SK-N-SH (cell line): ENCODE measurements around the gene CENPV. TPM values are rescaled to one million over a fixed set of nuclear protein-coding genes. Genes with fewer than 3 reads are reported as not detected.

ENCODE experiments used
- CTCF ChIA-PET: fragments of 300-600, 350-600 bp; formaldehyde crosslinking; extraction: SDS; loops from one replicate; lab custom pipeline; 2021; lab: Yijun Ruan, JAX
- POLR2A ChIA-PET: fragments of 350-600 bp; sonication (Branson Sonifier 250); formaldehyde crosslinking; extraction: SDS; loops from one replicate; lab custom pipeline; 2020; ENCODE audit warnings: antibody characterized with exemption, inconsistent platforms; lab: Yijun Ruan, JAX
- DNase-seq: peaks from one replicate; pipeline ENCODE4 v3.0.0; 2012
- H2AFZ ChIP-seq: fragments of 200-600 bp; sonication (generic); 2 replicates; pipeline ENCODE4 v1.8.1; 2016; ENCODE audit warnings: antibody characterized with exemption, mild to moderate bottlenecking, low read depth
- H3F3A ChIP-seq: fragments of 200-600 bp; sonication (generic); replicated peaks from 2 replicates; pipeline ENCODE3; 2016; ENCODE audit warnings: antibody characterized with exemption, mild to moderate bottlenecking; ENCODE audit not compliant: insufficient read depth
- H3K27ac ChIP-seq, 2 experiments: fragments of 200-500 bp in 1 of 2; fragments of 200-600 bp in 1 of 2; sonication (Bioruptor generic) in 1 of 2; sonication (generic), shearing (Covaris generic) in 1 of 2; 2 replicates each; pipeline versions ENCODE4 v1.5.1 to v1.6.1; 2014 to 2016; ENCODE audit warnings: low read depth in 2 of 2, inconsistent platforms in 1 of 2, low read length in 1 of 2, mild to moderate bottlenecking in 1 of 2, mixed read lengths in 1 of 2
- H3K27me3 ChIP-seq: fragments of 200-600 bp; sonication (generic), shearing (Covaris generic); 2 replicates; pipeline ENCODE4 v1.6.1; 2016; ENCODE audit warnings: mixed run types; ENCODE audit not compliant: insufficient read depth
- H3K36me3 ChIP-seq, 2 experiments: fragments of 200-500 bp in 1 of 2; fragments of 200-600 bp in 1 of 2; sonication (Bioruptor generic) in 1 of 2; sonication (generic) in 1 of 2; replicated peaks in 1 of 2; 2 replicates each; pipeline versions ENCODE3 to v1.5.1; 2014 to 2016; ENCODE audit warnings: low read length in 1 of 2, mild to moderate bottlenecking in 1 of 2; ENCODE audit not compliant: insufficient read depth in 2 of 2, control insufficient read depth in 1 of 2
- H3K4me1 ChIP-seq, 2 experiments: fragments of 200-500 bp in 1 of 2; fragments of 200-600 bp in 1 of 2; sonication (Bioruptor generic) in 1 of 2; sonication (generic), shearing (Covaris generic) in 1 of 2; 2 replicates each; pipeline versions ENCODE4 v1.5.1 to v1.6.1; 2014 to 2016; ENCODE audit warnings: low read depth in 1 of 2, low read length in 1 of 2, mixed run types in 1 of 2; ENCODE audit not compliant: insufficient read depth in 2 of 2, control insufficient read depth in 1 of 2
- H3K4me2 ChIP-seq: fragments of 200-600 bp; sonication (generic), shearing (Covaris generic); 2 replicates; pipeline ENCODE4 v1.6.1; 2017; ENCODE audit warnings: mixed run types
- H3K4me3 ChIP-seq, 2 experiments: fragments of 200-500 bp in 1 of 2; fragments of 200-600 bp in 1 of 2; sonication (Bioruptor generic) in 1 of 2; sonication (generic), shearing (Covaris generic) in 1 of 2; 2 replicates each; pipeline versions ENCODE4 v1.5.1 to v1.8.1; 2014 to 2016; ENCODE audit warnings: low read depth in 2 of 2, inconsistent platforms in 1 of 2, low read length in 1 of 2, mild to moderate bottlenecking in 1 of 2, mixed read lengths in 1 of 2, moderate library complexity in 1 of 2
- H3K79me2 ChIP-seq: fragments of 200-600 bp; sonication (generic); 2 replicates; pipeline ENCODE4 v1.8.1; 2017; ENCODE audit warnings: mild to moderate bottlenecking; ENCODE audit not compliant: insufficient read depth
- H3K9ac ChIP-seq: fragments of 200-600 bp; sonication (generic); 2 replicates; pipeline ENCODE4 v1.6.1; 2017; ENCODE audit warnings: mixed run types
- H3K9me2 ChIP-seq: fragments of 200-600 bp; sonication (generic); 2 replicates; pipeline ENCODE4 v1.6.1; 2017; ENCODE audit warnings: mixed run types
- H3K9me3 ChIP-seq: fragments of 200-600 bp; sonication (generic); 2 replicates; pipeline ENCODE4 v1.6.1; 2017; ENCODE audit warnings: mixed run types, mild to moderate bottlenecking, moderate library complexity
- H4K20me1 ChIP-seq: fragments of 200-600 bp; sonication (generic); 2 replicates; pipeline ENCODE4 v1.6.1; 2017; ENCODE audit warnings: mild to moderate bottlenecking, mixed run types; ENCODE audit not compliant: insufficient read depth
- CHD2 ChIP-seq: fragments of 150-350 bp; IDR thresholded peaks from 2 replicates; pipeline ENCODE4 v1.6.1; 2018; ENCODE audit warnings: low read length; ENCODE audit not compliant: partially characterized antibody
- FOSL2 ChIP-seq: IDR thresholded peaks from 2 replicates; pipeline ENCODE4 v1.4.0; 2012; ENCODE audit warnings: low read depth, mild to moderate bottlenecking, moderate library complexity, borderline replicate concordance
- FOXJ3 ChIP-seq: sonication (generic); formaldehyde crosslinking; IDR thresholded peaks from 2 replicates; pipeline ENCODE4 v1.5.1; 2020; ENCODE audit warnings: mild to moderate bottlenecking, missing genetic modification reagents
- FOXM1 ChIP-seq: IDR thresholded peaks from 2 replicates; pipeline ENCODE4 v1.4.0; 2012; ENCODE audit warnings: low read depth, mild to moderate bottlenecking
- GATA2 ChIP-seq: sonication (generic); formaldehyde crosslinking; IDR thresholded peaks from 2 replicates; pipeline ENCODE4 v1.5.0; 2020; ENCODE audit warnings: mild to moderate bottlenecking, missing genetic modification reagents
- JUND ChIP-seq: IDR thresholded peaks from 2 replicates; pipeline ENCODE4 v1.4.0; 2012
- MXI1 ChIP-seq: IDR thresholded peaks from 2 replicates; pipeline ENCODE4 v1.6.1; 2012; ENCODE audit warnings: mild to moderate bottlenecking, low read depth, low read length, improper control_type of control experiment
- RAD21 ChIP-seq: IDR thresholded peaks from 2 replicates; pipeline ENCODE4 v1.6.1; 2012; ENCODE audit warnings: mild to moderate bottlenecking, low read length
- RXRA ChIP-seq: IDR thresholded peaks from 2 replicates; pipeline ENCODE4 v1.4.0; 2012; ENCODE audit warnings: low read depth, mild to moderate bottlenecking, borderline replicate concordance
- TAF1 ChIP-seq: IDR thresholded peaks from 2 replicates; pipeline ENCODE4 v1.6.1; 2012; ENCODE audit warnings: low read depth, mild to moderate bottlenecking, low read length, moderate library complexity, borderline replicate concordance
- YY1 ChIP-seq: IDR thresholded peaks from 2 replicates; pipeline ENCODE4 v1.4.0; 2012; ENCODE audit warnings: low read depth, mild to moderate bottlenecking
- WGBS: methylation state at CpG from one replicate; pipeline ENCODE4 v1.1.6; 2017; ENCODE audit warnings: low lambda C conversion rate; 5-methylcytosine and 5-hydroxymethylcytosine counted together
- polyA plus RNA-seq, 3 experiments: library from polyadenylated mRNA; depleted of rRNA; stranded (reverse); fragments of >200 nt; gene quantifications; 2 replicates each; pipeline ENCODE4 v1.2.3, GENCODE V29; 2012
- TF ChIP-seq, protein P1 (sequence below): IDR thresholded peaks from 2 replicates; pipeline ENCODE4; 2012
- TF ChIP-seq, protein P2 (sequence below): fragments of 200-600 bp; sonication (generic); IDR thresholded peaks from 2 replicates; pipeline ENCODE4 v1.6.1; 2017; ENCODE audit warnings: antibody characterized with exemption, mild to moderate bottlenecking, moderate library complexity
- TF ChIP-seq, protein P3 (sequence below): IDR thresholded peaks from 2 replicates; pipeline ENCODE4 v1.4.0; 2012; ENCODE audit warnings: low read depth, borderline replicate concordance
- TF ChIP-seq, protein P4 (sequence below): fragments of 150-350 bp; IDR thresholded peaks from 2 replicates; pipeline ENCODE4 v1.6.1; 2016; ENCODE audit warnings: mild to moderate bottlenecking, low read depth, low read length
- TF ChIP-seq, protein P5 (sequence below): IDR thresholded peaks from 2 replicates; pipeline ENCODE4 v1.4.0; 2012; ENCODE audit warnings: low read depth
- TF ChIP-seq, protein P6 (sequence below): fragments of 150-350 bp; IDR thresholded peaks from 2 replicates; pipeline ENCODE4 v1.6.1; 2017; ENCODE audit warnings: antibody characterized with exemption, low read length, low read depth, borderline replicate concordance

Gene CENPV
- polyA plus RNA-seq, 1 of the 3 experiments (the other 2 are of a cell fraction): 92.3 TPM

DNA sequence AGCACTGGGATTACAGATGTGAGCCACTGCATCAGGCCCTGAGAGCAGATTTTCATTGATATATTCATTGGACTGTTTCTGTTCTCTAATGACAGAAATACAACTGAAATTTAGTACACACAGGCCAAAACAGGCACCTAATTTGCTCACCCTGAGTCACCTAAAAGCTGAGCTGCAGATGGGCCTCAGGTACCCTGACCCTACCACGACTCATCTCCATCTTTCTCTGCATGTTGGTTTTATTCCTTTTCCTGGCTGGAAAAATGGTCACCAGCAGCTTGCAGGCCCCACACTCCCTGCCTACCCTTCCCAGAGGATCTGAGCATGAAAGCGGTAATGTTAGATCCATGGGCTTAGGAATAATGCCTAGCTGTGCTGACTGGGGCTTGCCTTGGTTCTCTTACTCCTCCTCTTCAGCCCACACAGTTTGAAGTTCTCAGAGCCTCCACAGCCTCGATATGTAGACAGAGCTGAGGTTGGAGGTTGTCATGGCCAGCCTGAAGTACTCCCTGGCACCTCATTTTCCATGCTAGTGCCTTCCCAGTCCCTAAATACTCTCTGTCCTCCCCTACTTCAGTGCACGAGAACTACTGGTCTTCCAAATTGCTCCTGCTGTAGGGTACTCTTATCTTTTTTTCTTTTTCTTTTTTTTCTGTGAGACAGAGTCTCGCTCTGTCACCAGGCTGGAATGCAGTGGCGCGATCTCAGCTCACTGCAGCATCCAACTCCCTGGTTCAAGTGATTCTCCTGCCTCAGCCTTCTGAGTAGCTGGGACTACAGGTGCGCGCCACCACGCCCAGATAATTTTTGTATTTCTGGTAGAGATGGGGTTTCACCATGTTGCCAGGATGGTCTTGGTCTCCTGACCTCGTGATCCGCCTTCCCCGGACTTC is 51.1 kb downstream of the CENPV start:
- H3K4me3 ChIP-seq: no peak overlapping the region
- H3K9me2 ChIP-seq: no peaks in the 10 kb centered on the region
- ChIA-PET CTCF (no interaction called here), POLR2A (no interaction called here)
- no peak overlapping the region for H3K9ac ChIP-seq
- no peaks in the 10 kb centered on the region for H3K79me2 ChIP-seq
- H3F3A ChIP-seq: no peaks in the 10 kb centered on the region
- H3K4me1 ChIP-seq: no peaks in the 10 kb centered on the region; a peak in 1 of 4 replicates
- H3K27me3 ChIP-seq: no peaks in the 10 kb centered on the region
- no peaks in the 10 kb centered on the region for H4K20me1 ChIP-seq
- no peak overlapping the region for H3K4me2 ChIP-seq
- H3K36me3 ChIP-seq: no peaks in the 10 kb centered on the region
- no peaks in the 10 kb centered on the region for H3K9me3 ChIP-seq
- peak overlapping the region in 1 of 2 experiments; percentile 9; a peak in 1 of 4 replicates for H3K27ac ChIP-seq
- WGBS: 93% methylated on average over 13 of the region's 13 CpGs
- no peak overlapping the region for H2AFZ ChIP-seq
- DNase-seq: no peak
- TF ChIP-seq JUND (no peak), FOSL2 (0 out of 2 replicates have a peak, but pooled peaks have one; percentile 13)

DNA sequence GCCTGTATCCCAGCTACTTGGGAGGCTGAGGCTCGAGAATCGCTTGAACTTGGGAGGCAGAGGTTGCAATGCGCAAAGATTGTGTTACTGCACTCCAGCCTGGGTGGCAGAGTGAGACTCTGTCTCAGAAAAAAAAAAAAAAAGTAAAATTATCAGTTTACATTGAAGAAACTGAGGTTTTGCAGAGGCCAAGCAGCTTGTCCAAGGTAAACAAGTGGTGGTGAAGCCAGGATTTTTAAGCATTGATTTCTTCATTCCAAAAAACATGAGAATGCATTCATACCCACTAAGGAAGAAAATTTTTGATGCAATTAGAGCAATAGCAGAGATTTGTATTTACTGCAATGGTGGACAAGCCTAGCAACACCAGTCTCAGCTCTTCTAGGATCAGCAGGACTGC is 52.7 kb downstream of the CENPV start:
- Histone ChIP-seq H3K4me3 (no peak overlapping the region), H3K9me2 (no peaks in the 10 kb centered on the region), H3K4me2 (no peak overlapping the region), H3K9me3 (no peaks in the 10 kb centered on the region), H3K27me3 (no peaks in the 10 kb centered on the region), H3K9ac (no peak overlapping the region), H3F3A (no peaks in the 10 kb centered on the region), H3K36me3 (no peaks in the 10 kb centered on the region), H2AFZ (no peak overlapping the region), H3K79me2 (no peaks in the 10 kb centered on the region), H3K4me1 (no peaks in the 10 kb centered on the region), H4K20me1 (no peaks in the 10 kb centered on the region), H3K27ac (no peak overlapping the region)
- ChIA-PET POLR2A (interaction anchor here (0.6 kb wide), 1 partner anchor 53 kb away, joined by 3 read pairs; no protein-coding TSS in a partner anchor), CTCF (interaction anchor here (1.2 to 1.5 kb wide), 3 partner anchors 8 to 63 kb away, joined by 3 to 4 read pairs (median 4); no protein-coding TSS in a partner anchor)
- WGBS: 98% methylated on average over 3 of the region's 3 CpGs
- DNase-seq: no peak
- TF ChIP-seq GATA2 (CRISPR knock-in tag): no peak
- TF ChIP-seq FOXM1: no peak
- TF ChIP-seq FOXJ3: no peak
- TF ChIP-seq, protein P1, sequence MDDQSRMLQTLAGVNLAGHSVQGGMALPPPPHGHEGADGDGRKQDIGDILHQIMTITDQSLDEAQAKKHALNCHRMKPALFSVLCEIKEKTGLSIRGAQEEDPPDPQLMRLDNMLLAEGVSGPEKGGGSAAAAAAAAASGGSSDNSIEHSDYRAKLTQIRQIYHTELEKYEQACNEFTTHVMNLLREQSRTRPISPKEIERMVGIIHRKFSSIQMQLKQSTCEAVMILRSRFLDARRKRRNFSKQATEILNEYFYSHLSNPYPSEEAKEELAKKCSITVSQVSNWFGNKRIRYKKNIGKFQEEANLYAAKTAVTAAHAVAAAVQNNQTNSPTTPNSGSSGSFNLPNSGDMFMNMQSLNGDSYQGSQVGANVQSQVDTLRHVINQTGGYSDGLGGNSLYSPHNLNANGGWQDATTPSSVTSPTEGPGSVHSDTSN: no peak
- TF ChIP-seq MXI1: no peak
- TF ChIP-seq, protein P2, sequence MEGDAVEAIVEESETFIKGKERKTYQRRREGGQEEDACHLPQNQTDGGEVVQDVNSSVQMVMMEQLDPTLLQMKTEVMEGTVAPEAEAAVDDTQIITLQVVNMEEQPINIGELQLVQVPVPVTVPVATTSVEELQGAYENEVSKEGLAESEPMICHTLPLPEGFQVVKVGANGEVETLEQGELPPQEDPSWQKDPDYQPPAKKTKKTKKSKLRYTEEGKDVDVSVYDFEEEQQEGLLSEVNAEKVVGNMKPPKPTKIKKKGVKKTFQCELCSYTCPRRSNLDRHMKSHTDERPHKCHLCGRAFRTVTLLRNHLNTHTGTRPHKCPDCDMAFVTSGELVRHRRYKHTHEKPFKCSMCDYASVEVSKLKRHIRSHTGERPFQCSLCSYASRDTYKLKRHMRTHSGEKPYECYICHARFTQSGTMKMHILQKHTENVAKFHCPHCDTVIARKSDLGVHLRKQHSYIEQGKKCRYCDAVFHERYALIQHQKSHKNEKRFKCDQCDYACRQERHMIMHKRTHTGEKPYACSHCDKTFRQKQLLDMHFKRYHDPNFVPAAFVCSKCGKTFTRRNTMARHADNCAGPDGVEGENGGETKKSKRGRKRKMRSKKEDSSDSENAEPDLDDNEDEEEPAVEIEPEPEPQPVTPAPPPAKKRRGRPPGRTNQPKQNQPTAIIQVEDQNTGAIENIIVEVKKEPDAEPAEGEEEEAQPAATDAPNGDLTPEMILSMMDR: no peak
- TF ChIP-seq, protein P3, sequence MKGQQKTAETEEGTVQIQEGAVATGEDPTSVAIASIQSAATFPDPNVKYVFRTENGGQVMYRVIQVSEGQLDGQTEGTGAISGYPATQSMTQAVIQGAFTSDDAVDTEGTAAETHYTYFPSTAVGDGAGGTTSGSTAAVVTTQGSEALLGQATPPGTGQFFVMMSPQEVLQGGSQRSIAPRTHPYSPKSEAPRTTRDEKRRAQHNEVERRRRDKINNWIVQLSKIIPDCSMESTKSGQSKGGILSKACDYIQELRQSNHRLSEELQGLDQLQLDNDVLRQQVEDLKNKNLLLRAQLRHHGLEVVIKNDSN: no peak
- TF ChIP-seq, protein P4, sequence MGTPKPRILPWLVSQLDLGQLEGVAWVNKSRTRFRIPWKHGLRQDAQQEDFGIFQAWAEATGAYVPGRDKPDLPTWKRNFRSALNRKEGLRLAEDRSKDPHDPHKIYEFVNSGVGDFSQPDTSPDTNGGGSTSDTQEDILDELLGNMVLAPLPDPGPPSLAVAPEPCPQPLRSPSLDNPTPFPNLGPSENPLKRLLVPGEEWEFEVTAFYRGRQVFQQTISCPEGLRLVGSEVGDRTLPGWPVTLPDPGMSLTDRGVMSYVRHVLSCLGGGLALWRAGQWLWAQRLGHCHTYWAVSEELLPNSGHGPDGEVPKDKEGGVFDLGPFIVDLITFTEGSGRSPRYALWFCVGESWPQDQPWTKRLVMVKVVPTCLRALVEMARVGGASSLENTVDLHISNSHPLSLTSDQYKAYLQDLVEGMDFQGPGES: no peak
- TF ChIP-seq TAF1: no peak
- TF ChIP-seq RXRA: no peak
- no peak for TF ChIP-seq FOSL2
- no peak for TF ChIP-seq CHD2
- TF ChIP-seq YY1: no peak
- TF ChIP-seq JUND: no peak
- TF ChIP-seq RAD21: no peak
- TF ChIP-seq, protein P5, sequence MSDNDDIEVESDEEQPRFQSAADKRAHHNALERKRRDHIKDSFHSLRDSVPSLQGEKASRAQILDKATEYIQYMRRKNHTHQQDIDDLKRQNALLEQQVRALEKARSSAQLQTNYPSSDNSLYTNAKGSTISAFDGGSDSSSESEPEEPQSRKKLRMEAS: no peak
- TF ChIP-seq, protein P6, sequence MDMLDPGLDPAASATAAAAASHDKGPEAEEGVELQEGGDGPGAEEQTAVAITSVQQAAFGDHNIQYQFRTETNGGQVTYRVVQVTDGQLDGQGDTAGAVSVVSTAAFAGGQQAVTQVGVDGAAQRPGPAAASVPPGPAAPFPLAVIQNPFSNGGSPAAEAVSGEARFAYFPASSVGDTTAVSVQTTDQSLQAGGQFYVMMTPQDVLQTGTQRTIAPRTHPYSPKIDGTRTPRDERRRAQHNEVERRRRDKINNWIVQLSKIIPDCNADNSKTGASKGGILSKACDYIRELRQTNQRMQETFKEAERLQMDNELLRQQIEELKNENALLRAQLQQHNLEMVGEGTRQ: no peak
